ENCODE results near the gene GART. TPM values are rescaled to one million over a fixed set of nuclear protein-coding genes. Genes with fewer than 3 reads are reported as not detected.

The GART gene
- total and polyA plus RNA-seq, 2 of the 4 experiments (the other 2 are of a cell fraction), result 29.9 to 73.8 TPM

- CTCF ChIA-PET, result no interaction called here
- no peak overlapping the region for H4K8ac ChIP-seq (ENCODE audit: low read depth in 2 of 2, low read length in 2 of 2)
- TF ChIP-seq MXI1 (IDR thresholded peaks at IDR 0.05; ENCODE audit: borderline replicate concordance, low read depth, low read length) (no peak), MAFK (IDR thresholded peaks at IDR 0.05; ENCODE audit: low read depth, low read length) (no peak), CEBPB (IDR thresholded peaks at IDR 0.05; ENCODE audit: low read depth, low read length) (no peak), FOS (IDR thresholded peaks at IDR 0.05; ENCODE audit: low read depth, low read length) (no peak), BHLHE40 (IDR thresholded peaks at IDR 0.05; ENCODE audit: low read depth, low read length) (no peak), RCOR1 (IDR thresholded peaks at IDR 0.05; ENCODE audit: insufficient replicate concordance, low read length) (no peak), RAD21 (IDR thresholded peaks at IDR 0.05; ENCODE audit: low read length) (no peak)
- TF ChIP-seq, protein P1, sequence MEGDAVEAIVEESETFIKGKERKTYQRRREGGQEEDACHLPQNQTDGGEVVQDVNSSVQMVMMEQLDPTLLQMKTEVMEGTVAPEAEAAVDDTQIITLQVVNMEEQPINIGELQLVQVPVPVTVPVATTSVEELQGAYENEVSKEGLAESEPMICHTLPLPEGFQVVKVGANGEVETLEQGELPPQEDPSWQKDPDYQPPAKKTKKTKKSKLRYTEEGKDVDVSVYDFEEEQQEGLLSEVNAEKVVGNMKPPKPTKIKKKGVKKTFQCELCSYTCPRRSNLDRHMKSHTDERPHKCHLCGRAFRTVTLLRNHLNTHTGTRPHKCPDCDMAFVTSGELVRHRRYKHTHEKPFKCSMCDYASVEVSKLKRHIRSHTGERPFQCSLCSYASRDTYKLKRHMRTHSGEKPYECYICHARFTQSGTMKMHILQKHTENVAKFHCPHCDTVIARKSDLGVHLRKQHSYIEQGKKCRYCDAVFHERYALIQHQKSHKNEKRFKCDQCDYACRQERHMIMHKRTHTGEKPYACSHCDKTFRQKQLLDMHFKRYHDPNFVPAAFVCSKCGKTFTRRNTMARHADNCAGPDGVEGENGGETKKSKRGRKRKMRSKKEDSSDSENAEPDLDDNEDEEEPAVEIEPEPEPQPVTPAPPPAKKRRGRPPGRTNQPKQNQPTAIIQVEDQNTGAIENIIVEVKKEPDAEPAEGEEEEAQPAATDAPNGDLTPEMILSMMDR (conservative IDR thresholded peaks at IDR 0.05; ENCODE audit: low read depth, low read length), result no peak
- no peak overlapping the region for H2BK120ac ChIP-seq (ENCODE audit: low read depth, low read length)
- DNase-seq (no peak), ATAC-seq (ENCODE audit: low read depth) (no peak)
- H3K4me1 ChIP-seq (ENCODE audit: control insufficient read depth, insufficient read depth, low read length), result no peaks in the 10 kb centered on the region
- no peak overlapping the region for H2BK20ac ChIP-seq (ENCODE audit: low read depth, low read length)
- no peak overlapping the region for H3K27ac ChIP-seq (ENCODE audit: insufficient read depth, low read length)
- H3K4me2 ChIP-seq (ENCODE audit: low read depth, low read length), result no peak overlapping the region
- no peaks in the 10 kb centered on the region for H3K9me3 ChIP-seq (ENCODE audit: control insufficient read depth, insufficient read depth, low read length)
- no peak overlapping the region for H3K56ac ChIP-seq (ENCODE audit: extremely low read depth, insufficient read depth, low read length)
- H3K18ac ChIP-seq (ENCODE audit: low read depth, low read length), result no peak overlapping the region
- H4K20me1 ChIP-seq (ENCODE audit: insufficient read depth, low read length), result no peaks in the 10 kb centered on the region
- no CpG with 5 or more reads among the region's 2 CpGs for whole genome bisulfite sequencing, 2 experiments (ENCODE audit: extremely low coverage in 2 of 2, insufficient read length in 1 of 2)
- H3K23ac ChIP-seq (ENCODE audit: low read depth, low read length), result no peak overlapping the region
- no peak overlapping the region for H3K4me3 ChIP-seq (ENCODE audit: insufficient read depth, low read depth, low read length)
- no peak overlapping the region for H2AFZ ChIP-seq (replicated peaks; ENCODE audit: low read length, poor library complexity)
- no peaks in the 10 kb centered on the region for H3K27me3 ChIP-seq (ENCODE audit: control insufficient read depth, insufficient read depth, low read length)
- no peak overlapping the region for H2BK5ac ChIP-seq (ENCODE audit: low read depth, low read length, poor library complexity, severe bottlenecking)
- no peak overlapping the region for H4K5ac ChIP-seq (ENCODE audit: low read depth, low read length)
- no TSS peak for BruUV-seq (replicated peaks)
- H3K4ac ChIP-seq (ENCODE audit: low read depth, low read length), result no peak overlapping the region
- intact Hi-C loops (cut with micrococcal nuclease), result no loop called here
- peaks cover 8 to 54% of the 10 kb centered on the region in 2 experiments; a peak in 3 of 4 replicates for H3K79me1 ChIP-seq (ENCODE audit: low read depth in 1 of 2, low read length in 2 of 2)
- H3K9me1 ChIP-seq (ENCODE audit: insufficient read depth, low read length), result no peaks in the 10 kb centered on the region
- dilution Hi-C loops (cut with HindIII; ENCODE audit: low sequenced_read_pairs, unreplicated experiment), result no loop called here
- no peak overlapping the region for H4K91ac ChIP-seq (ENCODE audit: insufficient read depth, low read depth, low read length)
- POLR2A ChIA-PET (ENCODE audit: unreplicated experiment), result no interaction called here
- H2AK9ac ChIP-seq (replicated peaks; ENCODE audit: low read depth, low read length, poor library complexity), result no peak overlapping the region
- in situ Hi-C loops (cut with MboI; ENCODE audit: low sequenced_read_pairs), result no loop called here
- H3K9ac ChIP-seq (ENCODE audit: low read depth, low read length), result no peak overlapping the region
- no peak overlapping the region for H2AK5ac ChIP-seq (ENCODE audit: low read depth, low read length)
- H3K14ac ChIP-seq (replicated peaks; ENCODE audit: low read depth, low read length), result no peak overlapping the region
- peaks cover 27% of the 10 kb centered on the region for H3K36me3 ChIP-seq (ENCODE audit: control insufficient read depth, insufficient read depth, low read length)
- H2BK15ac ChIP-seq (ENCODE audit: low read depth, low read length), result no peak overlapping the region
Observed at GRCh38 chr21:33537212-33537611, 4.7 kb downstream of the GART start.

Data from IMR-90 (cell line).